NCI-H2171 treated with DMSO at 0.1 percent for 48 hours (cell line): Measurements from ENCODE around the gene NFASC.

Experiments
- DNase-seq: peaks from one replicate; lab custom pipeline; 2025; lab: John Stamatoyannopoulos, UW

Gene NFASC

DNA sequence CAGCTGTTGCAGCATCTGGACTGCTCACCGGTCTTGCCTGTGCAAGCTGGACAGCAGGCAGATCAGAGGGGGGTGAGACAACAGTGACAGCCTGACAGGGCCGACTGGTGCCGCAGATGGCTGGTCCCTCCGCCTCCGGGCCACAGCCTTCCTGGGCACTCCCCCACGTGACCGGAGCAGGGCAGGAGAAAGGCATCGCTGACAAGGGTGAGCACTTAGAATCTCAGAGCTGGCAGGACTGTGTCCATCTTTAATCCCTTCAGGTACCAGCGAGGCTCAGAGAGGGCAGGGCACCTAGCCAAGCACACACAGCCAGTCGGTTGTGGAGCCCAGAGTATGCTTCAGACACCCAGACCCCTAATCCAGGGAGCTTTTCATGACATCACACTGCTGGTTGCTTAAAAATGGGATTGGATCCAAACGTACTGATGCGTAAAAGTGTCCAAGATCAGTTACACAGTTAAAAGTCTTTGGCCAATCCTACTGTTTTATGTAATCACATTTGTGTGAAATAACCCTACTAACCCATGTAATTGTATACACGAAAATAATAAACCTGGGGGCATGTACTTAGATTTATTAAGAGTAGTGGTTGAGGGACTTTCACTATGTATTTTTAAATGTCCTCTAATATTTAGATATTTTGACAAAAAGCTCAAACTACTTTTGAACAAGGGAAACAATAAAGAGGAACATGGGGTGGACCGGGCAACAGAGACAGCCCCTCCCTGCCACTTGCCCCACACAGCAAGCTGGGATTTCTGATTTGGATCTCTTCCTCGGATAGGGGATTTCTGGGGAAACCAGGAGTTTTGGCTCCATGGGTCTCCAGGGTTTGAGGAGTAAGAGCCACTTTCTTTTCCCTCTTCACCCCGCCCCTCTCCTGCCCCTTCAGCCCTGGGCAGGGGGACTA, 171.6 kb downstream of the NFASC start:
- DNase-seq, result peak; percentile 72

DNA sequence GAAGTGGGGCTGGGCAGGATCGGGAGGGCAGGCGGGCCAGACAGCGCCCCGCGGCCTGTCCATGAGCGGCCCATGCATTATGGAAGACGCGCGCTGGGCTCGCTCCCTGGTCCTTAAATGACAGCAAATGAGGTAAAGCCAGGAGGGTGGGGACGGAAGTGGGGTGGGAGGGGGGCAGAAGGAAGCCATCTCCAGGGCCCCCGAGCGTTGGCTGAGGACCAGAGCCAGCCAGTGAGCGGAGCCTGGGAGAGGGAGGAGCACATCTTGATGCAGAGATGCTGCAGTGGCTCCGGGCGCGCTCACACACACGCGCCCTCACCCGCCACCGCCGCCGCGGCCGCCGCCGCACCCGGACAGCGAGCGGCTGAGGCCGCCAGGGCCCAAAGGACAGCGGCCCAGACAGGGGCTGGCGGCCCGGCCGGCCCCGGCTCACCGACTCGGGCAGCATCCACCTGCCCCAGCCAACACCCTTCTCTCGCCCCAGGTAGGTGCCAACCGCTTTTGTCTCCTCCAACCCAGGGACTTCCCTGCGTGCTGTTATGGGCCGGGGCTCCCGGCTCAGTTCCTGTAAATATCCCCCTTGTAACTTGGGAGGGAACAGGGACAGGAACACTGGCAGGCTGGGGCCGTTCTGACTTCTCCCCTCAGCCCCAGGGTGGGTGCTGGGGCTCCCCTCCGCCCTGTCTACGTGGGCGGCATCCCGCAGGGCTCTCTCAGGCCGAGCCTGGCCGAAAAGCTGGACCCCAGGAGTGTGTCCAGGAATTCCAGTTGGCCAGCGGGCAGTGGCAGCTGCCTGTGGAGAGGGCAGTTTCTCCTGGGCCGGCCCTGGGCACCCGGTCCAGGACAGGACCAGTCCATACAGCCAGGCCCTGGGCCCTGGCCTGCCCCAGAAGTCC, 172.5 kb downstream of the NFASC start, which contains the start of gene CNTN2:
TSS of gene CNTN2 (plus strand) at position 302 of the 896 bp plus-strand sequence. CDS start 9,974 bp downstream, outside the sequence.
- DNase-seq, result no peak

DNA sequence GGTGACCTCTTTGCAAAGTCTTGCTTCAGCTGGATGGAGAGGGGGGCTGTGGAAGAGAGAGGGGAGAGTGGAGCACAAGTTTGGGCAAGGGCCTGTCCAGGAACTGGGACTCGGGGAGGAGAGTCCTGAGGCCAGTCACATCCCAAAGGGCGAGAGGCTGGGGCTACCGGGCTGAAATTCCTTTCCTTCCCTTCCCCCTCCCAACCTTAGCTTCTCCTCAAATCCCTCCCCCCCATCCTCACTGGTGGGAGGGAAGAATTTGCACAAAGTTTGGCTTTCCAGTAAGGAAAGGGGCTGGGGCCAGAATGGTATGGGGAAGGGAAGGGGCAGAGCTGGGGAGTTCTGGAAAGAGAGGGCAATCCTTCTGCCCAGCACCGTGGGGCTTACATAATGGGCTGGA, 173.2 kb downstream of the NFASC start:
- no peak for DNase-seq

DNA sequence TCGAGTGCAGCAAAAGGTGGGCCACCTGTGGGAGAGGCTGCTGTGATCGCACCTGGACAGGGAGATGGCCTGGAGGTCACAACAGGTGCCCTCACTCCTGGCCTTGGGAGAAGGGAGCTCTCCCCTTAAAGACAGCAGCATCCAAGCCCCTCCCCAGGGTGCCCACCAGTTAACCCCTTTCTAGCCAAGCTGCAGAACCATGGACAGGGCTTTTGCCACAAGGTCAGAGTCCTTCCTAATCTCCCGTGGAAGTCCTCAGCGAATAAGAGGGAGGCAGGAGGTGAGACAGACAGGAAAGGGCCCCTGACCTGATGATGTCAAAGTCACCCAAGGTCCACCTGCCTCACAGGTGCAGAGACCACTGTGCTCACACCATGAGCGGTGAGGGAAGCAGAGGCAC, 174.1 kb downstream of the NFASC start:
- DNase-seq, result no peak

DNA sequence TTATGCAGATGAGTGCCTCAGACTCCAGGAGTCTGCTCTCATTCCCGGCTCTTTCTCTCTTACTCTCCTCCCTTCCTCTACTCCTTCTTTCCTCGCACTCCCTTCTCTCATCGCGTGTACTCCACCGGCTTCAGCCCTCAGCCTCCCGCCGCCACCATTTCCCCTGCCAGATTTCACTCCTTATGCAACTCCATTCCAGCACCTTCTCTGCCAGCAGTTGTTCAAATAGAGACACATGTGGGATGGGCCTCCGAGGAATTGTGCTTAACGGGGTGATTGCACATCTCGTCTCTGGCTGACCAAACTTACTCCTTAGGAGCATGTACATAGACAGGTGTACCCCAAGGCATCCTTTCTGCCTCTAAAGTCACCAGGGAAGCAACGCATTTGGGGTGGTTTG, 174.5 kb downstream of the NFASC start:
- no peak for DNase-seq

DNA sequence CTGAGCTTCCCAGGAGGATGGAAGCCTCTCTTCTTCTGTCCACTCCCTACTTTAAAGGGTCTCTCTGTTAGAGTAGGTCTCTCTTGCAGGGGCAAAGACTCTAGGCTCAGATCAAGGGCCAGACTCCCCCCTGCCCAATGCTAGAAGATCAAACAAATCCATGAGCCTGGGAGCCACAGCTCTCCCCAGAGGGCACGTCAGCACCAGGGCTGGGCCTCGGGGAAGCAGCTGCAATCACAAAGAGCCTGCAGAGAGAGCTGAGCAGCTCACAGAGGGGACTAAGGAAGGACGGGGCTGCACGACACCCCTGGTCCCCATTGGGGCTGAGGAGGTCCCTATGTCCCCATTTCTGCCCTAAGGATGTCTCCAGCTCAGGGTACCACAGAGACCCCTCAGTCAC, 176.2 kb downstream of the NFASC start:
- no peak for DNase-seq

DNA sequence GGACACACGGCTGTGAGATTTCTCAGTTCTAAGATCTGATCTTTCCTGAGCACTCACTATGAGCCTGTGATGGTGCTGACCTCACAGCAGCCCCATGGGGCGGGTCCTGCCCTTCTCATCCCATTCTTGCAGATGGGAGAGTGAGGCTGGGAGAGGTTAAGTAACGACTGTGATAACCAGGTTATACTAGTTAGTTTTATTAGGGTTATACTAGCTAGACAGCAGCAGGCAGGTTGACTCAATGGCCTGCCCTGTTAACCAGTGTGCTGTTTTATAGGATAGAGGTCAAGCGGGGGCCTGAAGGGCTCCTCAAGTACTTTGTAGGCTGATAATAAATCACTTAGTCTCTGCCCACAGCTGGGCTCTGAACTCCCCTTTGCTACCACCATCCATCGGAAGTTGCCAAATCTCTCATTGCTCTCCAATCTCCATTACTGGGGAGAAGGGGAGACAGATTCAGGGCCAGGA, 177.1 kb downstream of the NFASC start:
- DNase-seq, result no peak

DNA sequence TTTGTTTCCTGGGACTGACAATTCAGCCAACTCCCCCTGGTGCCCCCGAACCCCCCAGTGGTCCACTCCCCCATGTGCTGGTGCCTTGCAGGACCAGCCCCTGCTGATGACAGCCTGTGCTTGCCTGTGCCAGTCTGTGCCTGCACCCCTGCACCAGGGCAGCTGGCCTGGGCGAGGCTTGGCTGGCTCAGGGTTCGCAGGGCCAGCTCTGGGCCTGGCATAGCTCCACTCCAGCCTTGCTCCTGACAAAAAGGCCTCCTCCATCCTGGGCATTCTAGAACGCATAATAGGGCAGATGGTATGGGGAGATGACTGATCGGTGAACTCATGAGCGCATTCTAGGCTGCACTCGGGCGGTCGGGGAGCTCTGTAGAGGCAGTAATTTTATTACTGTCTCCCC, 177.7 kb downstream of the NFASC start:
- DNase-seq, result peak; percentile 19

DNA sequence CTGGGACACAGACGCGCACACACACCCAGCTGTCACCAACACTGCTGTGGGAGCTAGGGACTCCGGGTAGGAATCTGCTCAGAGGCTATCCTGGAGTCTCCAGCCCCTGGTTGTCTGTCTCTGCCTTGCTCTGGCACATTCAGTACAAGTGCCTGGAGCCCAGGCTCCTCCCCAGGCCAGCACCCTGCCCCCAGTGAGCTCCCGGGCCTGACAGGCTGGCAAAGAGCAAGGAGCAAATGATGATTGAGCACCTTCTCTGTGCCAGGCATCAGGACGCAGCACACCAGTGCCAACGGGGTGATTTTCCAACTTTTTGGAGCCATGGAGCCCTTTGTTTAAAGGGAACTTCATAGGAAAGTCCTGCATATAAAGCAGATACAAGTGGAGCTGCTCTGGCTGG, 178.8 kb downstream of the NFASC start:
- no peak for DNase-seq

DNA sequence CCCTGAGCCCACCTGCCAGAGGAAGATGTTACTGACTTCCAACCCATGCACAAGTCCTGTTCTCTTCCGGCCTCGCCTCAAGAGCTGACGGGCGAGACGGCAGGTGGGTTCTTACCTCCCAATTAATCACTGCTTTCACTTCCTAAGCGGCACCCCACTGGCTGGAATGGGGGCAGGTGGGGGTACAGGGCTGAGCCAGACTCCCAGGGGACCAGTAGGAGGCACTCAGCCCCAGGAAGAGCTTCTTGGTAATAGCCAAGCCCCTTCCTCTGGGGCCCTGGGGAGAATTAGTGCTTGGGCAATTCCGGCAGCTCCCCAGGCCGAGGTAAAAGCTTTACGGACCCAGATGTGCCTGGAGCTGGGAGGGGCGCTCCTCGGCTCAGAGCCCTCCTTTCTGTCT, 182.0 kb downstream of the NFASC start:
- DNase-seq, result peak; percentile 72

DNA sequence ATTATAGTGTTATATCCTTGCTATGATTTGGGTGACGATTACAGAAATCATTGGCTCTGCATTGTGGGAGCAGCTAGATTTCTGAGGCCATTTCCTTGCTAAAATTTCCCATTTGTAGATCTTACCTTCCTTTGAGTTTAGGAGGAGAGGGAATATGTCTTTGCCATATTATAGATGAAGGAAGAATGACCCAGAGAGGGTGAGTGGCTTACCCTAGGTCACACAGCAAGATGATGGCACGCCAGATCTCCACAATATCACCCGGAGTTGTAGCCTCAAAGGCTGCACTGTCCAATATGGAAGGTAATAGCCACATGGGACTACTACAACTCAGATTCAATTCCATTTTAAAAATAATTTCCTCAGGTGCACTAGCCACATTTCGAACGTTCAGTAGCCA, 182.6 kb downstream of the NFASC start:
- DNase-seq, result no peak

DNA sequence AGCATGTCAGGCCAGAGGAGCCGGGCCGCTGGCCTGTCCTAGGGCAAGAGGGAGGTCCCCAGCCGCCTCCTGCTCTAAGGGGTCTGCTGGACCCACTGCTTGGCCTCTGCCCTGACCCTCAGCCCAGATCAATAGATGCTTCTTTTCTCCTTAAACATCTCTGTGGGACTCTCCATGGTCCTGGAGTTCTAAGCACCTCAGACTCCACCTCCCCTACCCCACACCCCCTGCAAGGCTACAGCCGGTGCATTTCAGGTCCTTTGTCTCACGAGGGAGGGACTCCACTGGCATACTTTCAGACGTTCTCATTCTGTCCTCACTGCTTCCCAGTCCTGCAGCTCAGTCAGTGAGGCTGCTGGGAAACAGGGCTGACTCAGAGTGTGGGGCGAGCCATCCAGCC, 183.4 kb downstream of the NFASC start:
- no peak for DNase-seq

DNA sequence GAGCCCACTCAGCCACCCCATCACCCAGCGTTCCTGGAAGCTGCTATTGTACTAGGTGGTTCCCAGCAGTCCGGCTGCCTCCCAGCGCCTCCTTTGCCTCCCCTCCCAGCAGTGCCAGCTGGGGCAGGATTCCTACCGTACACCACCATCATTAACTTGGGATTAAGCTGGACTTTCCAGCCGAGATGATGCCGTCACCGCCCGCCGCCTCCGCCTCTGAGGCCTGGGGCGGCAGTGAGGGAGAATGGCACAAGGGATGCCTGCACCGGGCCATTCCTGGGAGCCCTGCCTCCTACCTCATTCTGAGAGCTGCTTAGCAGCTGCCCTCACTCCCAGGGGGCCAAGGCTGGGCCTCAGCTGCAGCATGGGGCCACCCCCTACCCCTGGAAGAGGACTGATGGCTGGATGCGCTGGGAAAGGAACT, 185.5 kb downstream of the NFASC start:
- peak; percentile 50 for DNase-seq

DNA sequence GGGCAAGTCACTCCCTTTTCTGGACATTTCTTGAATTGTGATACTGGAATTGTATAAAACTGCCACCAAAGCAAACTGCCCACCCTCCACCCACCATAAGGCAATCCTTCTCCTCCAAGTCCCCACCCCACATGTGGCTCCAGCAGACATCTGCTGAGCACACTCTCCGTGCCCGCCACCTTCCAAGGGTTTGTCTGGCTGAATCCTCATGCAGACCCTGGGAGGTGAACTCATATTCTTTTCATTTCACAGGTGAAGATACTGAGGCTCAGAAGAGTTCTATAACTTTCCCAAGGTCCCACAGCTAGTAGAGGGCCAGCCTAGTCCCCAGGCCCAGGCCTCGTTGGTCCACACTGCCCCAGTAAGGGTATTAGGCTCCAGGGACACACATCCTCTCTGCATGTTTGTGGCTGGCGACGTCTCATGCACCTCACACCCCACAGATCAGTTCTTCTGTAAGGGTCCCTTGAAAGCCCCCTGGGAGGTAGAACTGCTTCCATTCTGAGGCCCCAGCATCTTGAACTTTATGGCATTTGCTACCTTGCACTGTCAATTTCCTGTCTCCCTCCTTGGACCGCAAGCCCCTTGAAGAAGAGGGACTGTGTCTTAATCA, 186.4 kb downstream of the NFASC start:
- no peak for DNase-seq

DNA sequence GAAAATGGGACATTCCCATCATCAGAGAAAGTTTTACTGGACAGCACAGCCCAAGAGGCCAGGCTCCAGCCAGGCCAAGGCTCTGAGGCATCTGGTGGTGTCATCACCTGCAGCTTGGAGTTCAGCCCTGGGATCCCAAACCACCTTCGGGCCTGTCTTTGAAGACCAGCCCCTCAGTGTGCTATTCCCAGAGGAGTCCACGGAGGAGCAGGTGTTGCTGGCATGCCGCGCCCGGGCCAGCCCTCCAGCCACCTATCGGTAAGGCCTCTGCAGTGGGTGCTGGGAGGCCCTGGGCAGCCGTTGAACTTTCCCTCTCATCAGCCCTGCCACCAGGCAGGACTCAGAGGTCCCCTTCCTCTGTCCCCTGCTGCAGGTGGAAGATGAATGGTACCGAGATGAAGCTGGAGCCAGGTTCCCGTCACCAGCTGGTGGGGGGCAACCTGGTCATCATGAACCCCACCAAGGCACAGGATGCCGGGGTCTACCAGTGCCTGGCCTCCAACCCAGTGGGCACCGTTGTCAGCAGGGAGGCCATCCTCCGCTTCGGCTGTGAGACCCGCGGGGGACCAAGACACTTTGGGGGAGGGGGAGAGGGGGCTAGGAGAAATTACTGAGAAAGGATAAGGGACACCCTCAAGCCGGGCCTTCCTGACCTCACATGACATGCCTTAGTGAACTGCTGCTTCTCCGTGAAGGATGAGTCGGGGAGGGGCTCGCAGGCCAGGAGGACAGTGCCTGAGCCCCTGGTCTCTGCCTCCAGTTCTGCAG, 187.3 kb downstream of the NFASC start:
- DNase-seq, result no peak

DNA sequence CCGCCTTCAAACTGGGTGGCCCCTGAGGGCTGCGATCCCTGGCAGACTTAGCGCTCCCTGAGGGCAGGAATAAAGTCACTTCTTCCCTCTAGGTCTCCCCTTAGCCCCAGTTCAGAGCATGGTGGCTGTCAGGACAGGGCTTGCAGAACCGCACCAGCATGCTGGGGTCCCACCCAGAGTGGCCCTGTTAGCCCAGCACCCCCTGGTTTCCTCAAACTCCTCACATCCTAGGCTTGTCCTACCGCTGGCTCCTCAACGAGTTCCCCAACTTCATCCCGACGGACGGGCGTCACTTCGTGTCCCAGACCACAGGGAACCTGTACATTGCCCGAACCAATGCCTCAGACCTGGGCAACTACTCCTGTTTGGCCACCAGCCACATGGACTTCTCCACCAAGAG, 188.2 kb downstream of the NFASC start:
- no peak for DNase-seq

DNA sequence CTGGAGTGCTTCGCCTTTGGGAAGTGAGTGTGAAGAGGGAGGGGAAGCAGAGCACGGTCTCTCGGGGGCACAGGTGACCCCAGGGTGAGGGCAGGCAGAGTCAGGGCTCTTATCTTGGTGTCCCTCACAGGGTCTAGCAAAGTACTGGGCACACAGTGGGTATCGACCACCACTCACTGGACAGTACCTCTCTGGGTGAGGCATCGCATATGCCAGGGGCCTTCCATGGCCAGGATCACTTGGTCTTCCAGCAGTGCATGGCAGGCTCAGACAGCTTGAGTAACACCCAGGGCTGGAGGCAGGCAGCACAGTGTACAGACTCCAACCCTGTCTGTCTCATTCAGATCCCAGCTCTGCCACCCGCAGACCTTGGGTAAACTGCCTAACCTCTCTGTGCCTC, 189.0 kb downstream of the NFASC start:
- DNase-seq, result no peak

DNA sequence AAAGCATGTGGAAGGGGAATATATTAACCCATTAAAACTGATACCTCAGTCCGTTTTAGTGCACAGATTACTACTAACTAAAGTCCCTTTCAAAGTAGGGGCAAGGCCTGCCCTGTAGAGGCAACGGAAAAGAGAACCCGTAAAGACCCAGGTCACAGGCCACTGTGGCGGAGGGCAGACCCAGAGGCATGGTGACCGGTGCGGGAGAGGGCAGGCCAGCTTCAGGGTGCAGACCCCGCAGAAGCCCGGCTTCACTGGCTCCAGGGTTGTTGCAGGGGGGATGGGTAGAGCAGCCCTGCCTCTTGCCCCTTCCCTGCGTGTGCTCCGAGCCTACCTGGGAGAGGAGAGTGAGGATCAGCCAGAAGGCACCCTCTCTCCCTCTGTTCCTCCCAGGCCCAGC, 190.1 kb downstream of the NFASC start:
- DNase-seq, result no peak

DNA sequence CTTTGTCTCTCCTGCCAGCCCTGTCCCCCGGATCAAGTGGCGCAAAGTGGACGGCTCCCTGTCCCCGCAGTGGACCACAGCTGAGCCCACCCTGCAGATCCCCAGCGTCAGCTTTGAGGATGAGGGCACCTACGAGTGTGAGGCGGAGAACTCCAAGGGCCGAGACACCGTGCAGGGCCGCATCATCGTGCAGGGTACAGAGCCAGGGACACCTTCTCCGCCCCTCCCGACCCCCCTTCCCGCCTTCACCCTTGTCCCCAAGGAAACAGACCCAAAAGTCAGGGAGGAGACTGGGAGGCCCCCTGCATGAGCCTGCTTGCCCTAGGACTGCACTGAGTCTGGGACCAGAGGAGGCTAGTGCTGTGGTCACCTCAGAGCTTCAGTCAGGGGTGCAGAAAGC, 190.6 kb downstream of the NFASC start:
- DNase-seq, result no peak

DNA sequence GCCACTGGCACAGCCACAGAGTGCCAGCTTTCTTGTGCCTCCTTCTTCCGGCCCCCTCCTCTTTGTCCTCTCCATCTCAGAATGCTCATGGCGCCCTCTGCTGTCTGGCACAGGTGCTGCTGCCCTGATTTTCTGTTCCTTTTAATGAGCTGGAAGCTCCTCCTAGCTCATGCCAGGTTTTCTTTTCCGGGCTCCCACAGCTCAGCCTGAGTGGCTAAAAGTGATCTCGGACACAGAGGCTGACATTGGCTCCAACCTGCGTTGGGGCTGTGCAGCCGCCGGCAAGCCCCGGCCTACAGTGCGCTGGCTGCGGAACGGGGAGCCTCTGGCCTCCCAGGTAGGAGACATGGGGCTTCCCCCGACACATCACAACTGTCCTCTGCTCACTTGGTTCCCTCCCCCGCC, 191.0 kb downstream of the NFASC start:
- peak; percentile 85 for DNase-seq

DNA sequence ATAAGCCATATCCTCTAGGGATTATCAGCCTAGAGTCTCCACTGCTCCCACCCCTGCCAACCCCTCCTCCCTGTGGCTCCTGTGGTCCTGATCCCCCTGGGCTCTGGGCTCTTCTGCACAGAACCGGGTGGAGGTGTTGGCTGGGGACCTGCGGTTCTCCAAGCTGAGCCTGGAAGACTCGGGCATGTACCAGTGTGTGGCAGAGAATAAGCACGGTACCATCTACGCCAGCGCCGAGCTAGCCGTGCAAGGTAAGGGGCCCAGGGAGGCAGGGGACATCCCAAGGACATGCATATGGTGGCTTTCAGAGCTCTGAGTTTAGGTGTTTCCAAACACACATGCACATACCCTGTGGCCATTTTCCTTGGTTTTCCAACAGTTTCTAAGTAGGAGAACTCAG, 191.7 kb downstream of the NFASC start:
- DNase-seq, result no peak

DNA sequence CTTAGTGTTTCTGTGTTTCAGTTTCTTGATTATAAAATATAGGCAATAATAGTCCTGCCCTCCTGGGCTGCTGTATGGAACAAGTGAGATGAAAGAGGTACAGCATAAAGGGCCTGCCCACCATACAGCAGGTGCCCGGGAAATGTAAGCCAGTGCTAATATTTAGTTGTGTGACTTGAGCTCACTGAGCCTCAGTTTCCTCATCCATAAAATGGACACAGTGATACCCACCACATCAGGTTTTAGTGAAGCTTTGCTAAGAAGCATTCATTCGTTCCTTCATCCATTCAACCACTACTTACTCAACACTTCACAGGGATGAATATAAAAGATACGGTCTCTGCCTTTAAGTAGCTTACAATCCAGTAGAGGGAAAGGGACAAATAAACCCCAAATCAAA, 192.2 kb downstream of the NFASC start:
- no peak for DNase-seq
